GM18858 (cell line): ENCODE measurements around the gene IRGQ.
A peak's percentile ranks its signal among the peaks of the same experiment; 100 is the strongest.
"Not testable (repeated sequence)": the region's sequence is repeated elsewhere in the genome, so short reads cannot be mapped to it uniquely, and the experiment has no call there.

Experiments
- ATAC-seq: cut with Tn5 transposase; IDR thresholded peaks from one replicate; pipeline ENCODE4 v1.9.1; 2021; ENCODE audit not compliant: unreplicated experiment

IRGQ gene

GRCh38 chr19:43574424-43575155 is 21.3 kb downstream of the IRGQ start:
- no peak for ATAC-seq

GRCh38 chr19:43572171-43572588 is 23.8 kb downstream of the IRGQ start:
- no peak for ATAC-seq

GRCh38 chr19:43570174-43570791 is 25.7 kb downstream of the IRGQ start:
- no peak for ATAC-seq

- no peak for ATAC-seq
These were observed 26.3 kb downstream of the IRGQ start for GRCh38 chr19:43569657-43570056.

- ATAC-seq, result no peak
These were observed 31.1 kb downstream of the IRGQ start for GRCh38 chr19:43564800-43565199.

- no peak for ATAC-seq
These were observed 32.0 kb downstream of the IRGQ start for GRCh38 chr19:43563816-43564457.

GRCh38 chr19:43562698-43563241 is 33.2 kb downstream of the IRGQ start:
- ATAC-seq, result peak; percentile 73

- no peak for ATAC-seq
These were observed 33.7 kb downstream of the IRGQ start for GRCh38 chr19:43562226-43562697.

GRCh38 chr19:43561139-43561970 is 34.6 kb downstream of the IRGQ start:
- no peak for ATAC-seq

- ATAC-seq, result no peak
These were observed 35.2 kb downstream of the IRGQ start for GRCh38 chr19:43560687-43561086.

- ATAC-seq, result no peak
These were observed 40.7 kb downstream of the IRGQ start for GRCh38 chr19:43555185-43555770.

- no peak for ATAC-seq
These were observed 41.5 kb downstream of the IRGQ start for GRCh38 chr19:43554317-43554895.

GRCh38 chr19:43553656-43554055 is 42.3 kb downstream of the IRGQ start:
- no peak for ATAC-seq

- ATAC-seq, result no peak
These were observed 43.3 kb downstream of the IRGQ start for GRCh38 chr19:43552616-43553015.

GRCh38 chr19:43552198-43552450 is 43.8 kb downstream of the IRGQ start:
- ATAC-seq, result no peak

- no peak for ATAC-seq
These were observed 44.3 kb downstream of the IRGQ start for GRCh38 chr19:43551399-43552197.

GRCh38 chr19:43548706-43549105 is 47.2 kb downstream of the IRGQ start:
- ATAC-seq, result no peak

GRCh38 chr19:43547926-43548325 is 48.0 kb downstream of the IRGQ start:
- not testable (repeated sequence) for ATAC-seq

GRCh38 chr19:43546581-43546980 is 49.4 kb downstream of the IRGQ start:
- no peak for ATAC-seq

GRCh38 chr19:43545981-43546380 is 50.0 kb downstream of the IRGQ start:
- no peak for ATAC-seq
